T-helper 1 cell treated with Interleukin-12 subunit alpha and Interleukin-12 subunit beta and Interleukin-4 antibody, amounts not matched to agents 30 ng/mL and 1 ng/mL, for 36 hours (primary cell): ENCODE data around the gene GPR176. TPM values are rescaled to one million over a fixed set of nuclear protein-coding genes. Genes with fewer than 3 reads are reported as not detected.

Experiments used
- intact Hi-C: fragments of 100-400 bp; cut with micrococcal nuclease; formaldehyde crosslinking; loops from one replicate; pipeline ENCODE4 v1.15.1; 2024
- total RNA-seq: library from RNA; stranded (reverse); gene quantifications from 2 replicates; pipeline ENCODE4 v1.2.3, GENCODE V29; 2022

The GPR176 gene
- total RNA-seq, 1 donor from 2014 or later = 0.10 TPM

GRCh38 chr15:39752991-39753390 lies 167.1 kb downstream of the GPR176 start:
- intact Hi-C loops = no loop called here

GRCh38 chr15:39752246-39752645 lies 167.8 kb downstream of the GPR176 start:
- intact Hi-C loops = no loop called here

Other genes starting within 250 kb of the GPR176 start
- gene FSIP1, start 137.4 kb downstream of the GPR176 start, total RNA-seq = 0.22 and 0.91 TPM in 2 replicates
- gene EIF2AK4, start 13.8 kb upstream of the GPR176 start, total RNA-seq = 42.0 and 42.4 TPM in 2 replicates
- gene SRP14, start 118.9 kb upstream of the GPR176 start, total RNA-seq = 152 and 154 TPM in 2 replicates
- gene BMF, start 188.6 kb upstream of the GPR176 start, total RNA-seq = 9.6 and 12.4 TPM in 2 replicates
- gene BUB1B, start 240.8 kb upstream of the GPR176 start, total RNA-seq = 49.9 and 54.8 TPM in 2 replicates